Hypothalamus (tissue), 51 donors: ENCODE results near the gene VPS13D.
"Not testable (repeated sequence)": the region's sequence is repeated elsewhere in the genome, so short reads cannot be mapped to it uniquely, and the experiment has no call there.

Experiments
- DNase-seq, 51 donors: peaks; one replicate each; lab custom pipeline; 2025; lab: John Stamatoyannopoulos, UW

The VPS13D gene

DNA sequence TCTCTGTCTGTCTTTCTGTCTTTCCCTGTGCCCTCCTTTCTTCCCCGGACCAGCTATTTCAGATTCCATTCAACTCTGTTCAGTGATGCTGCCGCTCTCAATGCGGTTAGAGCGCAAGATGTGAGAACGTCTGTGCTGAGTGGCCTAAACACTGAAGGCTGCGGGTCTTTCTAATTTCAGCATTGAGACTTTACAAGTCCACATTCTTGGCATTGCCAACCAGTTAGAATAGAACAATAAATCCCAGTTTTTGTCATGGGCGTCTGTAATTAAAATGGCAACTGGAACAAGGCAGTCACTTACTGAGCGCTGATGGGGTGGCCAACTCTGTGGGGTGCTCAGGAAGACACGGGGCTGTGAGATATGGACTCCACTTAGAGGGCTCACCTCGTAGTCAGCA lies 275.4 kb downstream of the VPS13D start:
- DNase-seq, result no peak

- peak in 27 of 51 donors; percentile 10 to 75 (median 36) for DNase-seq
Observed at GRCh38 chr1:12505639-12506280, 275.9 kb downstream of the VPS13D start.

- no peak for DNase-seq
Observed at GRCh38 chr1:12506281-12507280, 276.8 kb downstream of the VPS13D start.

DNA sequence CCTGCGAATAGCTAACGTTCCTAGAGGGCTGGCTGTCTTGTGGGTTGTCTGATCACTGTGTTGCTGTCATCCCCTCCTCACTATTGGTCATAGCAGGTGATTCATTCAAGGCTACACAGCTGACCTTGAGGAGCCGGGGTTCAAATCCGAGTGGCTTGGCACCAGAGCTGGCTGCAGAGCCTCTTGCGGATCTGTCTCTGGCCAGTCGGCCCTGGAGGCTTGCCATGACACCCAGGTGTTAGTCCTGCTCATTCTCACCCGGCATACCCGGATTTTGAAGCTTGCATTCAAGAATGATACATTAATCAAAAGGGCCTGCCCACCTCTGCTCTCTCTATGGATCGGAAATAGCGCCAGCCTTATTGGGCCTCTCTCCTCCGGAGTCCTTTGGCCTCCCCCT lies 277.8 kb downstream of the VPS13D start:
- no peak for DNase-seq

GRCh38 chr1:12508849-12509248 lies 279.0 kb downstream of the VPS13D start:
- DNase-seq, result no peak

GRCh38 chr1:12511128-12511484 lies 281.3 kb downstream of the VPS13D start:
- no peak for DNase-seq

GRCh38 chr1:12511516-12512468 lies 282.0 kb downstream of the VPS13D start:
- no peak for DNase-seq

GRCh38 chr1:12513181-12513580 lies 283.4 kb downstream of the VPS13D start:
- no peak for DNase-seq

- no peak for DNase-seq
Observed at GRCh38 chr1:12514590-12514989, 284.8 kb downstream of the VPS13D start.

DNA sequence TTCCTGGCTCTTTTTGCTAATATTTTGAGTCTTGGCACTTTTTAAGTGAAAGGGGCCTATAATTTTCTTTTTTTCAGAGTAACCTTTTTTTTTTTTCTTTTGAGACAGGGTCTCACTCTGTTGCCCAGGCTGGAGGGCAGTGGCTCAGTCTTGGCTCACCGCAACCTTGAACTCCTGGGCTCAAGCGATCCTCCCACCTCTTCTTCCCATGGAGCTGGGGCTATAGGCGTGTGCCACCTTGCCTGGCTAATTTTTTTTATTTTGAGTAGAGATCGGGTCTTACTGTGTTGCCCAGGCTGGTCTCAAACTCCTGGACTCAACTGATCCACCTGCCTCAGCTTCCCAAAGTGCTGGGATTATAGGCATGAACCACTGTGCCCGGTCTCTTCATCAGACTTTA lies 285.4 kb downstream of the VPS13D start:
- DNase-seq, result no peak

- no peak for DNase-seq
Observed at GRCh38 chr1:12516741-12517140, 286.9 kb downstream of the VPS13D start.

DNA sequence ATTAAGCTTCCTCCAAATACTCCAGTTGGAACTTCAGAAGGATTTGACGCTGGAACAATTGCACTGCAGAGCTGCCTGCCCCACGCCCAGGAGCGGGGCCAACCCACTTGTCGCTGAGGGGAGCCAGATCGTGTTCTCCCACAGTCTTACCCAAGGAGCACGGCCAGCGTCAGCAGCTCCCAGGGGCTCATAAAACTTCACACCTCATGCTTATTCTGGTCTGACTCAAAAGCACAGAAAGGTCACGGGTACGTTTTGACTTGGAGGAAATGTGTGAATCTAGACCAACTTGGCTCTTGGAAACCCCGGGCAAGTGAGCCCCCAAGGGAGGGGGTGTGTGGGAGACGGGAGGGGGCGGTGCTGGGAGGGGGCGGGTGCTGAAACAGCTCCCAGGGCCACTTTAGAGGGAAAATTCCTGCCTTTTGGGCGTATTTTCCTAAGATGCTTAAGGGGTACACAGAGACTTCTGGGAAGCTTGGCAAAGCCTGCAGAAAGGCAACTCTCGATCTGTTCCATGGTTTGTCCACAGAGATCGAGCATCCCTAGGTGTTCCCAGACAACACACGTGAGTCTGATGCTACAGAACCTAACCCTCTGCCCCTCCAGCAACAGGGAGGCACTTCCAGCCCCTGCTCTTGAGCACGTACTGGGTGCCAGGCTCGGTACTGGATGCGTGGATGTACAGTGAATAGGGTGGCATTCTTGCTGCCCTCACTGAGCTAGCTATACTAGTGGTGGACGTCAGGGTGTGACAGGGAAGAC lies 289.3 kb downstream of the VPS13D start:
- peak in 22 of 51 donors; percentile 9 to 63 (median 33) for DNase-seq

DNA sequence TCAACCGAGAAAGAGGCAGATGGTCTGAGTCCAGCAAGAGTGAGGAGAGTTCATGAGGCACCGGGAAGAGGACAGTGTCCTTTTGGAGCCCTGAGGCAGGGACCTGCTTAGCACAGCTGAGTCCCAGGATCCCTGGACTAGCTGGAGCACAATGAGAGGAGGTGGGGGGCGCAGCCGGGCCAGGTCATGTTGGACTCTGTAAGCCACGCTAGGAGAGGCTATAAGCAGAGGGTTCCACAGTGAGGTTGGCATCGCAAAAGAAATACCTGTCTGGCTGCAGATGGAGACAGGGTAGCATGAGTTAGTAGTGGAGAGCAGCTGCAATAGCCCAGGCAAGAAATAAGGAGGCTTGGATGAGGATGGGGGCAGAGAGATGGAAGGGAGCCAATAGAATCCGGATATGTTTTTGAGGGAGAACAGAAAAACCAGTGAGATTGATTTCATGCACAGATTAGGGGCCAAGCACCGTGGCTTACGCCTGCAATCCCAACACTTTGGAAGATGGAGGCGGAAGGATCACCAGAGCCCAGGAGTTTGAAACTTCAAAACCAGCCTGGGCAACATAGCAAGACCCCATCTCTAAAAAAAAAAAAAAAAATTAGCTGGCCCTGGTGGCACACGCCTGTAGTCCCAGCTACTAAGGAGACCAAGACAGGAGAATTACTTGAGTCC lies 290.0 kb downstream of the VPS13D start:
- no peak for DNase-seq

GRCh38 chr1:12521096-12521495 lies 291.3 kb downstream of the VPS13D start:
- no peak for DNase-seq

DNA sequence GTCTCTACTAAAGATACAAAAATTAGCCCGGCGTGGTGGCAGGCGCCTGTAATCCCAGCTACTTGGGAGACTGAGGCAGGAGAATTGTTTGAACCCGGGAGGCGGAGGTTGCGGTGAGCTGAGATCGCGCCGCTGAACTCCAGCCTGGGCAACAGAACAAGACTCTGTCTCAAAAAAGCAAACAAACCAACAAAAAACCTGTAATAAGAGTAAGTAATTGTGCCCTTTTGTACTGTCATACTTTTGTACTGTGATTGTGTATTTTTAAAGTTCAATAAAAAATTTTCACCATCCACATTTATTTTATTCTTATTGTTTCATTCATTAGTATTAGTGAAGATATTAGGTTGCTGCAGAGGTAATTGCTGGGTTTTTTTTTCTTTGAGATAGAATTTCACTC lies 292.9 kb downstream of the VPS13D start:
- not testable (repeated sequence) for DNase-seq

DNA sequence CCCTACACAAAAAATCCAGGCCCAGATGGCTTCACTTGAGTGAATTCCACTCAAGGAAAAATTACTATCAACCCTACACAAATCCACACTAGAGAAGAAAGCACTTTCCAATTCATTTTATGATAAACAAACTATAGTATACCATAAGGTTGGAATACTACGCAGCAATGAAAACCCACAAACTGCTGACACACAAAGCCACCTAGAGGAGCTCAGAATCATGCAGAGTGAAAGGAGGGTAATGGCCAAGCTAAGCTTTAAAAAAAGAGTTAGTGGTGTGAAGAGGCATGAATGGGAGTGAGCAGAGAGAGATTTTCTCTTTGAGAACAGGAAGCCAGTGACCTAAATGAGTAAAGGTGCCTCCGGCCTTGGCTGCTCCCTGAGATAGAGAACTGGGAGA lies 294.4 kb downstream of the VPS13D start:
- DNase-seq, result no peak

DNA sequence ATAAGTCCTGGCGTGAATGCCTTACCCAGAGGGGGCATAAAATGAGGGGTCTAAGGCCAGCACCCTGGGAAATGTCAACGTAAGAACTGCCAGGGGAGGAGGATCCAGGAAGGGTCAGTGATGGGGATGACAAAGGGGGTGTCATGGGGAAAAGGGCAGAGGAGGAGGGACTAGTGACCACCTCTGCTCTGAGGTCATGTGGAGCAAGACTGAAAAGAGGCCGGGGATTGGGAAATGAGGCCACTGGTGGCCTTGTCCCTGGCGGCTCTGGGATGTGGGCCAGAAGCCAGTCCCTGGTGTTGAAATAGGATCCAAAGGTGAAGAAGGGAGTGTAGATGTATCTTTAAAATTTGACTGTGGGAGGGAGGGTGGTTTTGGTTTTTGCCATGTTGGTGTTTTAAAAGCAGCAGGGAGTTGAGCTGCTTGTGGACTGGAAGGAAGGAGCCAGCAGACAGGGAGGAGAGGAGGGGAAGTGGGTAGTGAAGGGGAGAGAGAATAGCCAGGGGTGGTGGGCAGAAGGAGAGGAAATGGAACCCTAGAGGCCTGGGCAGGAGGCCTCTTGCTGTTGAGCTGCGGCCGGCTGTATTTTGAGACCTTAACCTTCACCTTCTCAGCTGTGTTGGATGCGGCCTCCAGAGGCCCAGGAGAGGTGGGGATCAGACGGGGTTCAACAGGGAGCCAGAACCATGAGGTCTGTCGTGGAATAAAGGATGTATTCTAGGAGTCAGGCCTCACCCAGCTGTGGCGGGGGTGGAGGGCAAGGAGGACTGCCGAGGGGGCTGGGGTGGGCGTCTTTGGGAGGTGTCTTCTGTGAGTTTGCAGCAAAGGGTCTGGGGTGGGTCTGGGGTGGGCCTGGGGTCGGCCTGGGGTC lies 295.7 kb downstream of the VPS13D start:
- peak in 4 of 51 donors; percentile 20 to 30 (median 24) for DNase-seq

GRCh38 chr1:12527564-12527963 lies 297.7 kb downstream of the VPS13D start:
- DNase-seq, result no peak
